HUES64 (cell line): ENCODE results near the gene CRHR2.

ENCODE experiments used
- H3K27ac ChIP-seq: 2 replicates; pipeline ENCODE4 v1.7.0; 2013; ENCODE audit warnings: low read depth, low read length, inconsistent platforms
- H3K27me3 ChIP-seq: 2 replicates; pipeline ENCODE4 v1.6.1; 2013; ENCODE audit warnings: mild to moderate bottlenecking, low read length; ENCODE audit not compliant: insufficient read depth
- H3K36me3 ChIP-seq: 2 replicates; pipeline ENCODE4 v1.6.1; 2013; ENCODE audit warnings: mild to moderate bottlenecking, low read length; ENCODE audit not compliant: insufficient read depth
- H3K4me1 ChIP-seq: 2 replicates; pipeline ENCODE4 v1.6.1; 2013; ENCODE audit warnings: mild to moderate bottlenecking, low read length, moderate library complexity; ENCODE audit not compliant: insufficient read depth
- H3K4me3 ChIP-seq: 2 replicates; pipeline ENCODE4 v1.5.1; 2013; ENCODE audit warnings: mild to moderate bottlenecking, low read length, moderate library complexity
- H3K9ac ChIP-seq: 2 replicates; pipeline ENCODE4 v1.6.1; 2013; ENCODE audit warnings: mild to moderate bottlenecking, low read depth, low read length
- H3K9me3 ChIP-seq: 2 replicates; pipeline ENCODE4 v1.6.1; 2013; ENCODE audit warnings: low read depth, low read length; ENCODE audit not compliant: insufficient read depth
- WGBS: fragments of 150-250, 120-280 bp; methylation state at CpG from one replicate; pipeline ENCODE4 v1.1.7; 2013; ENCODE audit warnings: missing lambda C conversion rate; 5-methylcytosine and 5-hydroxymethylcytosine counted together

The CRHR2 gene

DNA sequence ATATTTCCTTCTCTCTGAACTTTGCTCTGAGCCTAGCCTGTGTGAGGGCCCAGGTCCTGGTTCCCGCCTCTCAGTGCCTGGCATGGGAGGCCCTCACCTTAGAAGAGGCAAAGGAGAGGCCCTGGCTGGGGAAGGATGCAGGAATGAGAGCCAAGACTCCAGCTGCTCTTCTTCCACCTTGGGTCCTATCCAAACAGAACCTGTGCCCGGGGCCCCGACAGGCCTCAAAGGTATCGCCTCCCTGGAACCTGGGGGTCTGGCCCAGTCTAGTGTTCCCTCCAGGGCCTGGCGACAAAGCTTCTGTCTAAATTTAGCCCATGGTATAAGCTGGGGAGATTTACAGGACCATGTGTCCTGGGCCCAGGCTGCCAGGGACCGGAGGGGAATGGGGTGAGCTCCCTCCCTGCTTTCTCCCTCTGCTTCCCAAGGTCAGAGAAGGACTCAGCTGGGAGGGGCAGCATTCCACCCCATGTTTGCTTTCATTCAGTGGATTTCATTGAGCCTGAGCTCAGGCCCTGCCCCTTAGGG, 12.0 kb upstream of the CRHR2 start:
- WGBS = 91% methylated on average over 6 of the region's 6 CpGs
- Histone ChIP-seq H3K4me1 (peaks cover 6% of the 10 kb centered on the region), H3K36me3 (no peaks in the 10 kb centered on the region), H3K27ac (no peak overlapping the region), H3K27me3 (no peaks in the 10 kb centered on the region), H3K4me3 (no peak overlapping the region), H3K9ac (no peak overlapping the region), H3K9me3 (no peaks in the 10 kb centered on the region)

DNA sequence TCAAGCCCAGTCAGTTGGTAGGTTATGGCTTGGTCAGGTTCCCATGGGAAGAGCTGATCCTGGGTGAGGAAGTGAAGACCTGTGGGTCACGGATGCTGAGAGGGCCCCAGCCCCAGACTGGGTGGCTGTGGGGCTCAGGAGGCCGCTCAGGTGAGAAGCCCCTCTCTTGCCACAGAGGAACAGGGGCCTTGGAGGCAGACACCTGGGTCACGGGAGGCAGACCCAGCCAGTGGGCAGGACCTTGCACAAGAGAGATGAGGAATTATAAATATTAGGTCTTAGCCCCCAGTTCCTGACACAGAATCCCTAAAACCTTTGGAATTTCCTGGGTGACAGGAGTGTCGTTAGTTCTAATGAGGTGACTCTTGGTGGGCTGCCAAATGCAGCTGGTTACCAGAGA, 10.6 kb upstream of the CRHR2 start:
- no peak overlapping the region for H3K9ac ChIP-seq
- H3K4me1 ChIP-seq = peaks cover 6% of the 10 kb centered on the region
- H3K27ac ChIP-seq = no peak overlapping the region
- H3K27me3 ChIP-seq = no peaks in the 10 kb centered on the region
- no peaks in the 10 kb centered on the region for H3K9me3 ChIP-seq
- 94% methylated on average over 4 of the region's 4 CpGs for WGBS
- H3K4me3 ChIP-seq = no peak overlapping the region
- no peaks in the 10 kb centered on the region for H3K36me3 ChIP-seq

DNA sequence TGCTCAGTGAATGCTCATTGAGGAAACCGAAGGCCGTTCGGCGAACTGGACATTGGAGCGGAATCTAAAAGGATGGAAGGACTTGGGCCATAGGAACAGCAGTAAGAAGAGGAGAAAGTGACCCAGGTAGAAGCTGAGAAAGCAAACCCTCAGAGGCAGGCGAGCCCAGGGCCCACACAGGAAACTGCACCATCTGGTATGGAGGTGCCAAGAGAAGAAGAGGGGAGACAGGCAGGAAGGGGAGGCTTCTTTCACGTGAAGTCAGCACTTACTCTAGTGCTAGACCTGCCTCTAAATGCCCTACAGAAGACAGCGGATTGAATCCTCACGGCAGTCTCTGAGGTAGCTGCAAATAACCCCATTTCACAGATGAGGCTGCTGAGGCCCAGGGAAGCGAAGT, 10.2 kb upstream of the CRHR2 start:
- 95% methylated on average over 10 of the region's 10 CpGs for WGBS
- Histone ChIP-seq H3K27ac (no peak overlapping the region), H3K4me1 (peaks cover 6% of the 10 kb centered on the region), H3K27me3 (no peaks in the 10 kb centered on the region), H3K9me3 (no peaks in the 10 kb centered on the region), H3K4me3 (no peak overlapping the region), H3K9ac (no peak overlapping the region), H3K36me3 (no peaks in the 10 kb centered on the region)

GRCh38 chr7:30690011-30690410, 7.8 kb upstream of the CRHR2 start:
- Histone ChIP-seq H3K4me3 (no peak overlapping the region), H3K36me3 (no peaks in the 10 kb centered on the region), H3K27ac (no peak overlapping the region), H3K4me1 (peaks cover under 1% of the 10 kb centered on the region; the same call in 1 of the 2 replicates), H3K27me3 (0 out of 2 replicates have a peak, but pooled peaks cover 2% of the 10 kb centered on the region), H3K9ac (no peak overlapping the region), H3K9me3 (no peaks in the 10 kb centered on the region)
- WGBS = 94% methylated on average over 7 of the region's 7 CpGs

DNA sequence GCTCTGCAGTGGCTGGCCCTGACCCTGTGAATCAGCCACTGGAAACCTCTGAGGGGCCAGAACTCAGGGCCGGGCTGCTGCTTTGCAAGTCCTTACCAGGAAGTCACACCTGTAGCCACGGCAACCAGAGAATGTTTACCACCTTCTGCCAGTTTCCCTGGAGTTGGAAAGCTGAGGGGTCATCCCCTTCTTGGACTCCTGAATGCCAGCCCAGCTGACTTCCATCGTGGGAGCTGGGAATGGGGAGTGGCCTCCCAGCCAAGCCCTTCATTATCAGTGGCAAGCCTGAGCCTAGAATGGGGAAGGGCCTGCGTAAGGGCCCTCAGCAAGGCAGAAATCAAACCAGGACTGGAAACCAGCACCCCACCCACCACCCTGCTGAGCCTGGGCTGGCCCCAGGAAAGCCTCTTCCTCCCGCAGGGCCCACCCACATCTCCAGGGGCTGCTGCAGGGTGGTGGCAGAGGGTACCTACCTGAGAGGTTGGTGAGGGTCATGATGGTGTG, 6.5 kb upstream of the CRHR2 start:
- 49% methylated on average over 5 of the region's 5 CpGs for WGBS
- peaks cover 14% of the 10 kb centered on the region for H3K27me3 ChIP-seq

DNA sequence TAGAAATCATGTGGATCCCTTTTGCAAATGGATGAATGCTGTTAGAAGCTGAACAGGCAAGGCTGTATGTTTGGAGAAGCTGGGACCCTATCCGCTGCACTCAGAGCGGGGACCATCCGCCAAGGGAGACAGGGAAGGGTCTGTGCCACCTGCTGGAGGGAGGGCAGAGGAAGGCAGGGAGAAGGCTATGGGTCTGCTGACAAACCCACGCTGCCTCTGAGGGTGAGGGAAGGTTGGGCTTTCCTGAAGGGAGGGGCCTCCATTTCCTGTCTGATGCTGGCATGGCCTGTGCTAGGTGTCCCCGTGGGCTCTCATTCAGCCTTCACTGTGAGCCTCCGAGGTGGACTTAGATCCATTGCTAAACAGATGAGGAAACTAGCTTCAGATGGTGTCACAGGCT, 5.3 kb upstream of the CRHR2 start:
- no peak overlapping the region for H3K27ac ChIP-seq
- H3K9ac ChIP-seq = no peak overlapping the region
- no peak overlapping the region for H3K4me3 ChIP-seq
- WGBS = 85% methylated on average over 6 of the region's 6 CpGs
- H3K4me1 ChIP-seq = no peaks in the 10 kb centered on the region; the same call in 1 of the 2 replicates
- H3K36me3 ChIP-seq = no peaks in the 10 kb centered on the region
- H3K9me3 ChIP-seq = no peaks in the 10 kb centered on the region
- peaks cover 26% of the 10 kb centered on the region for H3K27me3 ChIP-seq

More for the DNA sequence above, 6.5 kb upstream of the CRHR2 start:
- H3K36me3 ChIP-seq = no peaks in the 10 kb centered on the region
- no peaks in the 10 kb centered on the region for H3K4me1 ChIP-seq
- no peak overlapping the region for H3K27ac ChIP-seq
- H3K9ac ChIP-seq = no peak overlapping the region
- no peak overlapping the region for H3K4me3 ChIP-seq
- H3K9me3 ChIP-seq = no peaks in the 10 kb centered on the region

- Histone ChIP-seq H3K4me3 (no peak overlapping the region), H3K9ac (no peak overlapping the region), H3K27ac (no peak overlapping the region), H3K27me3 (peaks cover 57% of the 10 kb centered on the region), H3K9me3 (no peaks in the 10 kb centered on the region), H3K36me3 (no peaks in the 10 kb centered on the region), H3K4me1 (no peaks in the 10 kb centered on the region; the same call in 1 of the 2 replicates)
- WGBS = 48% methylated on average over 2 of the region's 2 CpGs
These were observed 2.1 kb upstream of the CRHR2 start for GRCh38 chr7:30684351-30684750.

- H3K36me3 ChIP-seq = no peaks in the 10 kb centered on the region
- no peaks in the 10 kb centered on the region; the same call in none of the 2 replicates for H3K4me1 ChIP-seq
- H3K27ac ChIP-seq = no peak overlapping the region
- 84% methylated on average over 3 of the region's 3 CpGs for WGBS
- H3K9ac ChIP-seq = no peak overlapping the region
- no peak overlapping the region for H3K4me3 ChIP-seq
- no peaks in the 10 kb centered on the region for H3K9me3 ChIP-seq
- peaks cover 61% of the 10 kb centered on the region for H3K27me3 ChIP-seq
These were observed 1.6 kb upstream of the CRHR2 start for GRCh38 chr7:30683816-30684215.

- Histone ChIP-seq H3K27me3 (peaks cover 61% of the 10 kb centered on the region), H3K9me3 (no peaks in the 10 kb centered on the region), H3K4me3 (no peak overlapping the region), H3K27ac (no peak overlapping the region), H3K4me1 (peaks cover 3% of the 10 kb centered on the region), H3K9ac (no peak overlapping the region), H3K36me3 (no peaks in the 10 kb centered on the region)
- 95% methylated on average over 5 of the region's 5 CpGs for WGBS
These were observed 1.1 kb upstream of the CRHR2 start for GRCh38 chr7:30683306-30683705.

- Histone ChIP-seq H3K36me3 (no peaks in the 10 kb centered on the region), H3K9ac (no peak overlapping the region), H3K27ac (no peak overlapping the region), H3K4me3 (peak overlapping the region; percentile 55), H3K9me3 (no peaks in the 10 kb centered on the region), H3K4me1 (peaks cover 3% of the 10 kb centered on the region), H3K27me3 (peaks cover 61% of the 10 kb centered on the region)
- WGBS = under 1% methylated on average over 40 of the region's 40 CpGs
These were observed 443 bp downstream of the CRHR2 start for GRCh38 chr7:30681815-30682211.

DNA sequence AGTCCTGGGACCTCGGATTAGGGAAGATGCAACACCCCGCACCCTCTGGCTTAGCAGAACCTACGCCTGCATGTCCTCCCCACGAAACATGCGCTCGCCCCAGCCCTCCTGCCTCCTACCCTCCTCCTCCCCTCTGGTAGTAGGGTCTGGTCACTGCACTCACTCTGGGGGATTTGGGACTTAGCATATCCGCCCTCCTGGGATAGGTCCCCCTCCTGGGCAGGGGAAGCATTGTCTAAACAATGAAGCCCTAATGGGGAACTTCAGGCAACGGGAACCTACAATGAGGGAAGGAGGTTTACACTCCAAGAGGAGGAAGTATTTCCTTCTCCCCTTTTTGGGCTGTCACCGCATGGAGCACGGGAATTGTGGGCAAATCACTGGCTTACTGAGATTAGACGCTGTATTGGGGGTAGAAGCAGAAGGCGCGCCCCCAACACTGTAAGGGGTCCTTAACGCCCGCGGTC, 892 bp downstream of the CRHR2 start:
- Histone ChIP-seq H3K9me3 (no peaks in the 10 kb centered on the region), H3K36me3 (no peaks in the 10 kb centered on the region), H3K9ac (no peak overlapping the region), H3K27me3 (peaks cover 61% of the 10 kb centered on the region), H3K4me1 (peaks cover 3% of the 10 kb centered on the region), H3K27ac (no peak overlapping the region), H3K4me3 (peak overlapping the region; percentile 55)
- WGBS = 14% methylated on average over 15 of the region's 16 CpGs

- H3K4me3 ChIP-seq = no peak overlapping the region
- no peak overlapping the region for H3K27ac ChIP-seq
- peaks cover 3% of the 10 kb centered on the region for H3K4me1 ChIP-seq
- H3K9me3 ChIP-seq = no peaks in the 10 kb centered on the region
- H3K9ac ChIP-seq = no peak overlapping the region
- WGBS = 17% methylated on average over 2 of the region's 2 CpGs
- H3K27me3 ChIP-seq = peaks cover 55% of the 10 kb centered on the region
- no peaks in the 10 kb centered on the region for H3K36me3 ChIP-seq
These were observed 2.6 kb downstream of the CRHR2 start for GRCh38 chr7:30679664-30680063.
